ENCODE data around the gene SLC50A1.

The SLC50A1 gene

GRCh38 chr1:155093911-155094621 is 41.6 kb upstream of the SLC50A1 start:
- Histone ChIP-seq H3K27me3 (ENCODE audit: insufficient read depth, poor library complexity, severe bottlenecking) (peaks cover 3% of the 10 kb centered on the region), H3K4me3 (replicated peaks; ENCODE audit: insufficient read depth, low read length) (no peak overlapping the region), H3K27ac (replicated peaks) (no peak overlapping the region)
- peak in 1 of 2 experiments; percentile 26 for DNase-seq (ENCODE audit: low read depth in 1 of 2, low spot score in 1 of 2)
- no peak for TF ChIP-seq GABPA (IDR thresholded peaks at IDR 0.05; ENCODE audit: low read depth)
- TF ChIP-seq SPI1 (IDR thresholded peaks at IDR 0.05; ENCODE audit: borderline replicate concordance, low read depth): no peak
- TF ChIP-seq, protein P1, sequence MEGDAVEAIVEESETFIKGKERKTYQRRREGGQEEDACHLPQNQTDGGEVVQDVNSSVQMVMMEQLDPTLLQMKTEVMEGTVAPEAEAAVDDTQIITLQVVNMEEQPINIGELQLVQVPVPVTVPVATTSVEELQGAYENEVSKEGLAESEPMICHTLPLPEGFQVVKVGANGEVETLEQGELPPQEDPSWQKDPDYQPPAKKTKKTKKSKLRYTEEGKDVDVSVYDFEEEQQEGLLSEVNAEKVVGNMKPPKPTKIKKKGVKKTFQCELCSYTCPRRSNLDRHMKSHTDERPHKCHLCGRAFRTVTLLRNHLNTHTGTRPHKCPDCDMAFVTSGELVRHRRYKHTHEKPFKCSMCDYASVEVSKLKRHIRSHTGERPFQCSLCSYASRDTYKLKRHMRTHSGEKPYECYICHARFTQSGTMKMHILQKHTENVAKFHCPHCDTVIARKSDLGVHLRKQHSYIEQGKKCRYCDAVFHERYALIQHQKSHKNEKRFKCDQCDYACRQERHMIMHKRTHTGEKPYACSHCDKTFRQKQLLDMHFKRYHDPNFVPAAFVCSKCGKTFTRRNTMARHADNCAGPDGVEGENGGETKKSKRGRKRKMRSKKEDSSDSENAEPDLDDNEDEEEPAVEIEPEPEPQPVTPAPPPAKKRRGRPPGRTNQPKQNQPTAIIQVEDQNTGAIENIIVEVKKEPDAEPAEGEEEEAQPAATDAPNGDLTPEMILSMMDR (IDR thresholded peaks at IDR 0.05; ENCODE audit: insufficient read depth, low read length): peak; percentile 18
- no peak for TF ChIP-seq REST (IDR thresholded peaks at IDR 0.05; ENCODE audit: insufficient replicate concordance, low read depth)
- TF ChIP-seq POLR2AphosphoS5 (IDR thresholded peaks at IDR 0.05; ENCODE audit: low read depth): no peak

GRCh38 chr1:155094622-155094948 is 41.1 kb upstream of the SLC50A1 start:
- no peak for TF ChIP-seq REST (IDR thresholded peaks at IDR 0.05; ENCODE audit: insufficient replicate concordance, low read depth)
- TF ChIP-seq SPI1 (IDR thresholded peaks at IDR 0.05; ENCODE audit: borderline replicate concordance, low read depth): no peak
- no peak for TF ChIP-seq POLR2AphosphoS5 (IDR thresholded peaks at IDR 0.05; ENCODE audit: low read depth)
- no peak for TF ChIP-seq GABPA (IDR thresholded peaks at IDR 0.05; ENCODE audit: low read depth)
- TF ChIP-seq, protein P1 (IDR thresholded peaks at IDR 0.05; ENCODE audit: insufficient read depth, low read length): no peak
- H3K4me3 ChIP-seq (replicated peaks; ENCODE audit: insufficient read depth, low read length): no peak overlapping the region
- peaks cover 3% of the 10 kb centered on the region for H3K27me3 ChIP-seq (ENCODE audit: insufficient read depth, poor library complexity, severe bottlenecking)
- no peak for DNase-seq (ENCODE audit: low read depth in 1 of 2, low spot score in 1 of 2)
- H3K27ac ChIP-seq (replicated peaks): no peak overlapping the region

GRCh38 chr1:155099331-155099730 is 36.3 kb upstream of the SLC50A1 start:
- TF ChIP-seq SPI1 (IDR thresholded peaks at IDR 0.05; ENCODE audit: borderline replicate concordance, low read depth) (no peak), POLR2AphosphoS5 (IDR thresholded peaks at IDR 0.05; ENCODE audit: low read depth) (no peak), GABPA (IDR thresholded peaks at IDR 0.05; ENCODE audit: low read depth) (no peak), REST (IDR thresholded peaks at IDR 0.05; ENCODE audit: insufficient replicate concordance, low read depth) (no peak)
- TF ChIP-seq, protein P1 (IDR thresholded peaks at IDR 0.05; ENCODE audit: insufficient read depth, low read length): no peak
- Histone ChIP-seq H3K27me3 (ENCODE audit: insufficient read depth, poor library complexity, severe bottlenecking) (peaks cover 3% of the 10 kb centered on the region), H3K4me3 (replicated peaks; ENCODE audit: insufficient read depth, low read length) (no peak overlapping the region), H3K27ac (replicated peaks) (no peak overlapping the region)
- DNase-seq (ENCODE audit: low read depth in 1 of 2, low spot score in 1 of 2): no peak

Data from HL-60 (cell line).